GM18519 (cell line): ENCODE results near the gene GPR42.

Experiments
- ATAC-seq: cut with Tn5 transposase; IDR thresholded peaks from one replicate; pipeline ENCODE4 v1.9.1; 2021; ENCODE audit warnings: mild to moderate bottlenecking, moderate library complexity; ENCODE audit not compliant: unreplicated experiment, low FRiP score

Gene GPR42

GRCh38 chr19:35417713-35418534 lies 47.1 kb downstream of the GPR42 start:
- ATAC-seq: no peak

GRCh38 chr19:35419046-35419445 lies 48.2 kb downstream of the GPR42 start:
- ATAC-seq: no peak

- ATAC-seq: no peak
Measured at GRCh38 chr19:35419805-35420204, 48.9 kb downstream of the GPR42 start.

- no peak for ATAC-seq
Measured at GRCh38 chr19:35421362-35421761, 50.5 kb downstream of the GPR42 start.
